ENCODE measurements around the gene YWHAB. TPM values are rescaled to one million over a fixed set of nuclear protein-coding genes. Genes with fewer than 3 reads are reported as not detected.

Gene YWHAB
- total RNA-seq: 100 to 1,000 TPM; 270 to 282 TPM

GRCh38 chr20:44885392-44886265 is at the start of gene YWHAB:
TSS of gene YWHAB (plus strand) at chr20:44885705. CDS start at chr20:44901534, 15,829 bp downstream.

GRCh38 chr20:44909872-44910689 is 24.6 kb downstream of the YWHAB start, which contains the start of gene PABPC1L:
TSS of gene PABPC1L (plus strand) at chr20:44910060. CDS start at chr20:44910144, 84 bp downstream.

Other genes starting within 250 kb of the YWHAB start
- gene ADA, start 234.0 kb upstream of the YWHAB start, total RNA-seq: 100 to 1,000 TPM; 105 to 109 TPM
- not detected for gene CCN5, start 170.3 kb upstream of the YWHAB start, total RNA-seq
- not detected for gene KCNK15, start 139.8 kb upstream of the YWHAB start, total RNA-seq
- not detected for gene RIMS4, start 75.2 kb upstream of the YWHAB start, total RNA-seq
- gene PABPC1L, start 24.4 kb downstream of the YWHAB start, total RNA-seq: 10 to 100 TPM; 53.7 to 65.1 TPM
- gene TOMM34, start 74.7 kb downstream of the YWHAB start, total RNA-seq: 10 to 100 TPM; 14.0 to 14.5 TPM
- 100 to 1,000 TPM; 195 to 201 TPM for gene STK4, start 80.8 kb downstream of the YWHAB start, total RNA-seq
- gene KCNS1, start 215.4 kb downstream of the YWHAB start, total RNA-seq: under 1 TPM; 0.12 to 0.13 TPM
- gene WFDC5, start 229.5 kb downstream of the YWHAB start, total RNA-seq: not detected
- gene WFDC12, start 238.8 kb downstream of the YWHAB start, total RNA-seq: not detected